ENCODE results near the gene APOL1.
"Not testable (repeated sequence)": the region's sequence is repeated elsewhere in the genome, so short reads cannot be mapped to it uniquely, and the experiment has no call there.

DNA sequence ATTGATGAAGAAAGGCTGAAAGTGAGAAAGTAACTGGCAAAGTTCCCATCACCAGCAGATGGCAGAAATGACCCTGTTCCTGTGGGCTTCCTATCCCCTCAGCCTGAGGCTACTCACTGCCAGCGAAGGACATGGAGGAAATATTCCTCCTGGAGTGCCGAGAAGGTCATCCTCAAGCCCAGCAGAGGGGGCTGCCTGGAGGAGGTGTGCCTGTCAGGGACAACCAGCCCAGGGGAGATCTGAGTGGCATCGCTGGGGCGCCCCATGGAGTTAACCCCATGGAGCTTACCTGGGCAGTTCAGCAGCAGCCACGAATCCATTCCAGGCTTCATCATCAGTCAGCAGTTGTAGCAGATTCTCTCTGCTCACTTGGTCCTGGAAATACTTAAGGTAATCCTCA lies 21.9 kb upstream of the APOL1 start:
- TF ChIP-seq, protein P1, sequence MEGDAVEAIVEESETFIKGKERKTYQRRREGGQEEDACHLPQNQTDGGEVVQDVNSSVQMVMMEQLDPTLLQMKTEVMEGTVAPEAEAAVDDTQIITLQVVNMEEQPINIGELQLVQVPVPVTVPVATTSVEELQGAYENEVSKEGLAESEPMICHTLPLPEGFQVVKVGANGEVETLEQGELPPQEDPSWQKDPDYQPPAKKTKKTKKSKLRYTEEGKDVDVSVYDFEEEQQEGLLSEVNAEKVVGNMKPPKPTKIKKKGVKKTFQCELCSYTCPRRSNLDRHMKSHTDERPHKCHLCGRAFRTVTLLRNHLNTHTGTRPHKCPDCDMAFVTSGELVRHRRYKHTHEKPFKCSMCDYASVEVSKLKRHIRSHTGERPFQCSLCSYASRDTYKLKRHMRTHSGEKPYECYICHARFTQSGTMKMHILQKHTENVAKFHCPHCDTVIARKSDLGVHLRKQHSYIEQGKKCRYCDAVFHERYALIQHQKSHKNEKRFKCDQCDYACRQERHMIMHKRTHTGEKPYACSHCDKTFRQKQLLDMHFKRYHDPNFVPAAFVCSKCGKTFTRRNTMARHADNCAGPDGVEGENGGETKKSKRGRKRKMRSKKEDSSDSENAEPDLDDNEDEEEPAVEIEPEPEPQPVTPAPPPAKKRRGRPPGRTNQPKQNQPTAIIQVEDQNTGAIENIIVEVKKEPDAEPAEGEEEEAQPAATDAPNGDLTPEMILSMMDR (IDR thresholded peaks at IDR 0.05; ENCODE audit: low read depth, low read length), result not testable (repeated sequence)
- not testable (repeated sequence) for TF ChIP-seq POLR2A (IDR thresholded peaks at IDR 0.05; ENCODE audit: extremely low read depth, insufficient read length); MYC (IDR thresholded peaks at IDR 0.05; ENCODE audit: low read depth, low read length)

Data from NB4 (cell line).